A204.1 (cell line): Measurements from ENCODE around the gene PIKFYVE.
"Not testable (repeated sequence)": the region's sequence is repeated elsewhere in the genome, so short reads cannot be mapped to it uniquely, and the experiment has no call there.

ENCODE experiments used
- FAIRE-seq: peaks from 2 replicates; lab custom pipeline; 2012; peaks lifted over from hg19 to GRCh38; lab: Jason Lieb, UNC

Gene PIKFYVE, protein sequence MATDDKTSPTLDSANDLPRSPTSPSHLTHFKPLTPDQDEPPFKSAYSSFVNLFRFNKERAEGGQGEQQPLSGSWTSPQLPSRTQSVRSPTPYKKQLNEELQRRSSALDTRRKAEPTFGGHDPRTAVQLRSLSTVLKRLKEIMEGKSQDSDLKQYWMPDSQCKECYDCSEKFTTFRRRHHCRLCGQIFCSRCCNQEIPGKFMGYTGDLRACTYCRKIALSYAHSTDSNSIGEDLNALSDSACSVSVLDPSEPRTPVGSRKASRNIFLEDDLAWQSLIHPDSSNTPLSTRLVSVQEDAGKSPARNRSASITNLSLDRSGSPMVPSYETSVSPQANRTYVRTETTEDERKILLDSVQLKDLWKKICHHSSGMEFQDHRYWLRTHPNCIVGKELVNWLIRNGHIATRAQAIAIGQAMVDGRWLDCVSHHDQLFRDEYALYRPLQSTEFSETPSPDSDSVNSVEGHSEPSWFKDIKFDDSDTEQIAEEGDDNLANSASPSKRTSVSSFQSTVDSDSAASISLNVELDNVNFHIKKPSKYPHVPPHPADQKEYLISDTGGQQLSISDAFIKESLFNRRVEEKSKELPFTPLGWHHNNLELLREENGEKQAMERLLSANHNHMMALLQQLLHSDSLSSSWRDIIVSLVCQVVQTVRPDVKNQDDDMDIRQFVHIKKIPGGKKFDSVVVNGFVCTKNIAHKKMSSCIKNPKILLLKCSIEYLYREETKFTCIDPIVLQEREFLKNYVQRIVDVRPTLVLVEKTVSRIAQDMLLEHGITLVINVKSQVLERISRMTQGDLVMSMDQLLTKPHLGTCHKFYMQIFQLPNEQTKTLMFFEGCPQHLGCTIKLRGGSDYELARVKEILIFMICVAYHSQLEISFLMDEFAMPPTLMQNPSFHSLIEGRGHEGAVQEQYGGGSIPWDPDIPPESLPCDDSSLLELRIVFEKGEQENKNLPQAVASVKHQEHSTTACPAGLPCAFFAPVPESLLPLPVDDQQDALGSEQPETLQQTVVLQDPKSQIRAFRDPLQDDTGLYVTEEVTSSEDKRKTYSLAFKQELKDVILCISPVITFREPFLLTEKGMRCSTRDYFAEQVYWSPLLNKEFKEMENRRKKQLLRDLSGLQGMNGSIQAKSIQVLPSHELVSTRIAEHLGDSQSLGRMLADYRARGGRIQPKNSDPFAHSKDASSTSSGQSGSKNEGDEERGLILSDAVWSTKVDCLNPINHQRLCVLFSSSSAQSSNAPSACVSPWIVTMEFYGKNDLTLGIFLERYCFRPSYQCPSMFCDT (N-terminal part only)

GRCh38 chr2:208265801-208266552 lies at the start of gene PIKFYVE:
Gene PIKFYVE, plus strand, starts transcription at chr2:208266255. Its CDS starts 5,265 bp downstream, at chr2:208271520.
- FAIRE-seq = peak; percentile 96

DNA sequence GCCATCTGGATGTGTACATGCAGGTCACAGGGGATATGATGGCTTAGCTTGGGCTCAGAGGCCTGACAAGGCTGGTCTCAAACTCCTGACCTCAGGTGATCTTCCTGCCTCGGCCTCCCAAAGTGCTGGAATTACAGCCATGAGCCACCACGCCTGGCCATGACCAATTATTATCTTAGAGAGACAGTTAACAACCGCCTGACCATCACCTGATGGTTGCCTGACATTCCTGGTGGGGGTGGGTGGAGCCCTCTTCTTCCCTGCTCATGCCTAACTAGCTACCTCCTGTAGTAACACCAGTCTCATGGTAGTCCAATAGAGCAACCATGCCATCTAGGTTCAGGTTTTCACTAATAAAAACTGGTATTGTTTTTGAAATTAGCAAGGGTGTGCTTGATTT lies 44.2 kb upstream of the PIKFYVE start:
- not testable (repeated sequence) for FAIRE-seq

- FAIRE-seq = no peak
Observed at GRCh38 chr2:208222351-208222750, 43.7 kb upstream of the PIKFYVE start.

DNA sequence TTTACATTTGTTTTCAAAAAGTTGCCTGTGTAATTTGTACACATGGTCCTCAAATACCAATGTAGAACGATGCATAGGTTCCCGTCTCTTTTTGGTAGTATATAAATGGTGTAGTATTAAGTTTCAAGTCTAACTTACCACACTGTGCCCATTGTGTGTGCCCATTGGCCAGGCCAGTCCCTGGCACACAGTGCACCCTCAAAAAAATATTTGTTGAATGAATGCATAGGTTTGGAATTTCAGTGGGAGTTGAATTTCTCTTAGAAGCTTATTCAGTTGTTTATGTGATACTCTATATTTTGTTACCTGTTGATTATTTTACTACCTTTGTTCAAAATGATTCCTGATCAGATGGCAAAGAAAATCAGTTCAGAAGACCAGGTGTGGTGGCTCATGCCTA lies 41.3 kb upstream of the PIKFYVE start:
- FAIRE-seq = no peak

DNA sequence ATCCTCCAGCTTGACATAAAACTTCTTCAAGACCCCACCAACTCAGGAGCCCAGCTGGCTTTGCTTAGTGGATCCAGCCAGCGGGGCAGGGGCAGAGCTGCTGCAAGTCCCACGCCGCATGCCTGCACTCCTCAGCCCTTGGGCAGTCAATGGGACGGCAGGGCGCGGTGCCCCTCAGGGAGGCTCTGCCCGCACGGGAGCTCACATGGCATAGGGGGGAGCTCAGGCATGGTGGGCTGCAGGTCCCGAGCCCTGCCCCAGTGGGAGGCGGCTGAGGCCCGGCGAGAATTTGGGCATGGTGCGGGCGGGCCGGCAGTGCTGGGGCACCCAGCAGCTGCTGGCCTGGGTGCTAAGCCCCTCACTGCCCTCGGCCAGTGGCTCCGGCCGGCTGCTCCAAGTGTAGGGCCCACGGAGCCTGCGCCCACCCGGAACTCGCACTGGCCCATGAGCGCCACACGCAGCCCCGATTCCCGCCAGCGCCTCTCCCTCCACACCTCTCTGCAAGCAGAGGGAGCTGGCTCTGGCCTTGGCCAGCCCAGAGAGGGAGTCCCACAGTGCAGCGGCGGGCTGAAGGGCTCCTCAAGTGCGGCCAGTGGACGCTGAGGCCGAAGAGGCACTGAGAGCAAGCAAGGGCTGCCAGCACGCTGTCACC lies 38.3 kb upstream of the PIKFYVE start:
- FAIRE-seq = no peak

DNA sequence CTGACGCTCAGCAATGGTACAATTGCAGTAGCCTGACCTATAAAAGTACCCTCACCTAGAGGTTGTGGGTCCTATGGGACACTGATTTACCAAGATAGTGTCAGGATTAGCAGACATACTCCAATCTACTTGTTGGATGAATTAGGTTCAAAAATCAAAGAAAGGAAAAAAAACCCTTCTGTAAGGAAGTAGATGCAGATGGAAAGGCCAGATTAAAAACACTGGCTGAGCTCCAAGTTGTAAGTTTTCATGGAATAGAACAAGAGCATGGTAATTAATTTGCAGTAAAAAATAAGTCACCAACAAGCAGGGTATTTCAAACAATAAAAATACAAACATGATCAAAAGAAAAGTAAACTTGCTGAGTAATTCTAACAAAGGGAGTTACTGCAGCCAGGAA lies 37.6 kb upstream of the PIKFYVE start:
- FAIRE-seq = no peak

GRCh38 chr2:208234786-208235185 lies 31.3 kb upstream of the PIKFYVE start:
- FAIRE-seq = no peak

DNA sequence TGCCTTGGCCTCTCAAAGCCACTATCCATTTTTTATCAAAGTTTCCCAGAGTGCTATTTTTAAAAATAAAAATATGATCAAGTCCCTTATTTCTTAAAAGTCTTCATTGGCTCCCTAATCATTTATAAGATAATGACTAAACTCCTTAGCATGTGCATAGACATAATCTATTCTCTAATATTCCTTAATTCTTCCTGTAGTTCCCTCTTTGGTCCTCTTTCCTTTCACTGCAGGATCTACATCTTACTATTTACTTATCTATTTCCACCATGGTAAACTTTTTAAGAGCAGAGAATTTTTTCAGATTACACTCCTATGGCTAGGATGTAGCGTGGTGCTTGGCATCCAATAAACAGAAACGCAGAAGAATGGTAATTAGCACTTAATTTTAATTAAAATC lies 30.2 kb upstream of the PIKFYVE start:
- FAIRE-seq = no peak

- no peak for FAIRE-seq
Observed at GRCh38 chr2:208239770-208240493, 26.1 kb upstream of the PIKFYVE start.

DNA sequence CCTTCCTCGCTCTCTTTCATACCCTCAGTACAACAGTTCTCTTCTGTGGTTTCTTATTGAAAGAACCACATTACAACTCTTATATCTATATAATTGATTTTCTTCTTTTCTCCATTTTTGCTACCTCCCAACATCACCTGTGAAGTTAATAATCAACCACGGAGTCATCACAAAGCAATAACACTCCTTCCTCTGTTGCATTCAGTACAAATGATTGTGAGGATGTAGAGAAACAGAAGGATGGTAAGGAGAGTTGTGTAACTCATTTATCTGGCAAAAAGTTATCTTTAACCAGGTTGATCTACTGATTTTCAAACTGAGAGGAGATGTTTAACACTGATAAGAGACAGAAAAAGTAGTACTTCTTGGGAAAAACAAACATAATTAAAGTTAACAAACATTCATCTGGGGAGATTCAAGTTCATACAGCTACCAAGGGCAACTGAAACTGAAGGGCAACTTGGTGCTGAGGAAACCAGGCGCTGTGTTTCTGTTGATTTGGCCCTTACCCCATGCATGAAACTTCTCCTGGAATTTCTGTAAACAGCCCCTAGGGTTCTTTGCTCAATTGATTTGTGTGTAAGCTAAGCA lies 25.3 kb upstream of the PIKFYVE start:
- FAIRE-seq = no peak

GRCh38 chr2:208244422-208244821 lies 21.6 kb upstream of the PIKFYVE start:
- no peak for FAIRE-seq

DNA sequence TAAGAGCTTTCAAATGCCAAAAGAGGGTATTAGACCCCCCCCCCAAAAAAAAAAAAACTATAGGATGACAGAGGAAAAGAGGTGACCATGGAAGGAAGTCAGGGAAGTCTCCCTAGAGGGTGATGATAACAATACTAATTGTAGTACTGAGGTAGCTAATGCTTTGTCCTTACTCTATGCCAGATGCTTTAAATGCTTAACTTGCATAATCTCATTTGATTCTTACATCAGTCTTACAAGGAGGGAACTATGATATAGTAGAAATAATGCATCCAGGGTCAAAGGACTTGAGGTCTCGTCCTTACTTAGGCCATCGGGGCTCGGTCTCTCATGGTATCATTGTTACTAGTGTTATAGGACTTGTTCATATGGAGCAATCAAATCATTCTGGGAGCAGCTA lies 20.3 kb upstream of the PIKFYVE start:
- FAIRE-seq = no peak

DNA sequence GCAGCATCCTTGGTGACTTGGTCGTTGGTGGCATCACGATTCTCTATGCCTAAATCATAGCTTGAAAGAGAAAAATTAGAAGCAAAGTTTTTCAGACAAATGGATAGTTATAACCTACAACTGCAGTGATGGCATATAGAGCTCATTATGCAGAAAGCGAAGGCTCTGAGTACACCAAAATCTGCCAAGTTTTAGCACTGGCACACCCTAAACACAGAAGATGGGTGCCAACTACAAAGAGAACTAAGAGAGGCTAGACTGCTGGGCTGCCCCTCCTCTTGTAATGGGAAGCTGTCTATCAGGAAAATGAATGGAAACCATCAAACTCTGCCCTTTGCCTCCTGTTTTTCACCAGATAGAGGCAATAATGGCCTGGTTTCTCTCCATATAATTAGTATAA lies 17.5 kb upstream of the PIKFYVE start:
- FAIRE-seq = no peak

GRCh38 chr2:208249296-208249695 lies 16.8 kb upstream of the PIKFYVE start:
- FAIRE-seq = no peak

DNA sequence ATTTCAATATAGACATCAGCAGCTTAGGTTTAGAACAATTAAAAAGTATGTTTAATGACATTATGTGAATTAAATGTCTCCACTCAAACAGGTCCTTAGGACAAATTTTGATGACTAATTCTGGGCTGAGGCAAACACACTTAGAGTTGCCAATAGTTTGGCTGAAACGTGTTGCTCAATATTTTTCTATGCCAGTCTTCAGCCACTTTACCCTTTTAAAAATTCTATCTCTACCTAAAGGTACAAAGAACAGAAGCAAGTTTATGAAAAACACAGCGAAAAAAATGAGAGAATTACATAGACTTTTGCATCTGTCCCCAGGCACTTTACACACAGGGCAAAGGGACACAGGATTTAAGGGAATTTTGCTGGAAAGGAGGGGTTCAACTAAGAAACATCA lies 15.7 kb upstream of the PIKFYVE start:
- FAIRE-seq = no peak

DNA sequence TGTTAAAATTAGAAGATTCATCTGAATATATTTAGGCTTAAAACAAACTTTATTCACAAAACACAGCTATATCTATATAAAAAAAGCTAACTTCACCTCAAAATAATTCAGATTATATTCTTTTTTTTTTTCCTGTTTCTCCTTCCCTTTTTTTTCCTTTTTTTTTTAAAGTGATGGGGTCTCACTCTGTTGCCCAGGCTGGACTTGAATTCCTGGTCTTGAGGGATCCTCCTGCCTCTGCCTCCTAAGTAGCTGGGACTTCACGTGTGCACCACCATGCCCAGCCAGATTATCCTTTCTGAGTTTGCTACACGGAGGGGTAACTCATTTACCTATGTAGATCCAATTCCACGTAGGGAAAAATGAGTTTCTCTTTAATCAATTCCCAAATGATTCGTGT lies 15.0 kb upstream of the PIKFYVE start:
- FAIRE-seq = no peak

DNA sequence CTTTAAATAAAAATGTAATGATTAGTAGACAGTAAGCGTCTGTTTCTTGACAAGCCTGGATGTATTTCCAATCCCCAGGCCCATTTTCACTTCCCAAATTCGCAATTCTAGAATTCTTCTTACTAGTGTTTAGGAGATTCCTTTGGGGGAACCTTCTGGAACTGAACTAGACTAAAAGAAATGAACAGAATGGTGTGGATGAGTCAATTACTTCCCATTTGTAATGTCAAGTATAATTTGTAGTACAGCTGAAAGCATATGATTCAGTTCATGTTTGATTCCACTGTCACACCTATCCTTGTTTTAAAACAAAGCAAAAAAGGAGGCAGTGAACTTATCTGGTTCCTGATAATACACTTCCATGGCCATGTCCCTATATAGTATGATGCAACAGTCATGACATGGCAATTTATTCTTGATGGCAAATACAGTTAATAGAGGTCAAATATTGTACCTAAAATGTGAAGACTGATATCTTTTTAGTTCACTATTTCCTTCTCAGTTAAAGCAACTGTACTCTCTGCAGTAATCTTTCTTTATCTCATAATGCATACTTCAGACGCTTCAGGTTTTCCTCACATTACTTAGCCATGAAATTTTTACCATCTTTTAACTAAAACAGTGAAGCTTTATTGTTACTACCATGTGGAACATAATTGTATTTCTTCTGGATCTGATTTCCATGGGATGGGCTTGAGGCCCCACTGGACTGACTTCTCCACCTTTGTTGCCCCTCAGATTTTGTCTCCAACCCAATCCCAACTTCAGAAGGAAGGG lies 13.2 kb upstream of the PIKFYVE start:
- FAIRE-seq = no peak

DNA sequence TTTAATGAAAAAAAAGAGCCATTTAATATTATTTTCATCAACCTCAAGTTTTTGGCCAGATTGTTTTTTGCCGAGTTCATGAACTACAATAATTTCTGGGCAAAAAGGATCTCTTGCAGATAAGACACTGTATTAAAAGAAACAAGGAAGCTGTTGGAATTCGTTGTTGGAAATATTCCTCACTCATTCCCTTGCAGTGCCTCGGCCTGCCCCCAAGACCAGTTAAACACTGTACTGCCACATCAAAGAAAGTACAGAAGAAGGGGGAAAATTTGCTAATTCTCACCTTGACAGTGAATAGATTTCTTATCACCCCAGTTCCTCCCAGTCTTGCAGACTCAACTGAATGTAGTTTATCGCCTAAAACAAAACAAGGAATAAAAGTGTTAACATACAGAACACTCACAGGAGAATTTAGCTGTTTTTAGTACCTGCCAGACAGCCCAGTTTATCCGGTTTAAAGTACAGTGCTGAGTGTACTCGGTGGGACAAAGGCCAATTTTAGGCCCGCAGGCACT lies 12.4 kb upstream of the PIKFYVE start:
- no peak for FAIRE-seq
